Suppressor macrophage treated with lipopolysaccharide for 4 hours (primary cell): Measurements from ENCODE around the gene KCNG2.
"Not testable (repeated sequence)": the region's sequence is repeated elsewhere in the genome, so short reads cannot be mapped to it uniquely, and the experiment has no call there.

Experiments used
- DNase-seq: peaks from one replicate; pipeline ENCODE4 v3.0.0-alpha.2; 2020

The KCNG2 gene

GRCh38 chr18:79855147-79855933 lies 57.6 kb downstream of the KCNG2 start:
- DNase-seq: peak; percentile 11

- DNase-seq: peak; percentile 3
These were observed 58.6 kb downstream of the KCNG2 start for GRCh38 chr18:79856119-79857007.

GRCh38 chr18:79857082-79857671 lies 59.4 kb downstream of the KCNG2 start:
- no peak for DNase-seq

- no peak for DNase-seq
These were observed 61.6 kb downstream of the KCNG2 start for GRCh38 chr18:79859314-79859713.

GRCh38 chr18:79861687-79862086 lies 63.9 kb downstream of the KCNG2 start:
- DNase-seq: no peak

- DNase-seq: no peak
These were observed 64.8 kb downstream of the KCNG2 start for GRCh38 chr18:79862562-79862961.

- DNase-seq: no peak
These were observed 65.6 kb downstream of the KCNG2 start for GRCh38 chr18:79863161-79864005.

GRCh38 chr18:79864006-79864725 lies 66.4 kb downstream of the KCNG2 start:
- DNase-seq: no peak

GRCh38 chr18:79864955-79865354 lies 67.2 kb downstream of the KCNG2 start:
- not testable (repeated sequence) for DNase-seq

- DNase-seq: not testable (repeated sequence)
These were observed 68.2 kb downstream of the KCNG2 start for GRCh38 chr18:79865951-79866350.

- no peak for DNase-seq
These were observed 69.3 kb downstream of the KCNG2 start for GRCh38 chr18:79866889-79867574.

GRCh38 chr18:79867666-79868065 lies 69.9 kb downstream of the KCNG2 start:
- DNase-seq: no peak

GRCh38 chr18:79868168-79868784 lies 70.5 kb downstream of the KCNG2 start:
- no peak for DNase-seq

GRCh38 chr18:79868811-79869541 lies 71.2 kb downstream of the KCNG2 start:
- DNase-seq: no peak

GRCh38 chr18:79869591-79870300 lies 72.0 kb downstream of the KCNG2 start:
- DNase-seq: no peak

GRCh38 chr18:79870301-79871025 lies 72.7 kb downstream of the KCNG2 start:
- no peak for DNase-seq

GRCh38 chr18:79871026-79871390 lies 73.3 kb downstream of the KCNG2 start:
- no peak for DNase-seq

GRCh38 chr18:79871481-79872091 lies 73.8 kb downstream of the KCNG2 start:
- no peak for DNase-seq
